Stomach (tissue), 9 donors: ENCODE results near the gene SNAPC4. TPM values are rescaled to one million over a fixed set of nuclear protein-coding genes. Genes with fewer than 3 reads are reported as not detected.
"Not testable (repeated sequence)": the region's sequence is repeated elsewhere in the genome, so short reads cannot be mapped to it uniquely, and the experiment has no call there.

Experiments used
- DNase-seq, 2 donors: peaks; one replicate each; pipeline versions ENCODE4 v3.0.0 to v3.0.0-alpha.2; 2013 to 2019
- H3K27ac ChIP-seq, 5 donors: fragments of 200-600 bp in 4 of 5; sonication (generic) in 4 of 5; one replicate each; pipeline ENCODE4 v1.5.1; 2013 to 2019; ENCODE audit warnings: mild to moderate bottlenecking in 1 of 5, moderate library complexity in 1 of 5
- H3K27me3 ChIP-seq, 3 donors: fragments of 200-600 bp; sonication (generic); one replicate each; pipeline ENCODE4 v1.5.1; 2017 to 2019; ENCODE audit warnings: mixed run types in 1 of 3
- H3K36me3 ChIP-seq, 4 donors: fragments of 200-600 bp; sonication (generic); 1 replicate in 3 of 4; 2 replicates in 1 of 4; pipeline ENCODE4 v1.5.1; 2016 to 2019
- H3K4me1 ChIP-seq, 4 donors: fragments of 200-600 bp; sonication (generic); one replicate each; pipeline ENCODE4 v1.5.1; 2016 to 2019
- H3K4me3 ChIP-seq, 4 donors: fragments of 200-600 bp; sonication (generic) in 3 of 4; one replicate each; pipeline ENCODE4 v1.5.1; 2016 to 2019; ENCODE audit warnings: mild to moderate bottlenecking in 1 of 4
- H3K9me3 ChIP-seq, 4 donors: fragments of 200-600 bp; sonication (generic); one replicate each; pipeline ENCODE4 v1.5.1; 2016 to 2019
- EP300 ChIP-seq: sonication (generic); formaldehyde crosslinking; IDR thresholded peaks from one replicate; pipeline ENCODE4 v1.6.1; 2017; ENCODE audit warnings: antibody characterized with exemption
- POLR2A ChIP-seq, 4 donors: fragments of 450-650 bp; IDR thresholded peaks; one replicate each; pipeline ENCODE4 v1.6.1; 2016; ENCODE audit warnings: antibody characterized with exemption in 4 of 4, control low read depth in 2 of 4, mild to moderate bottlenecking in 1 of 4, moderate library complexity in 1 of 4
- POLR2AphosphoS5 ChIP-seq, 3 donors: sonication (generic); formaldehyde crosslinking; IDR thresholded peaks; one replicate each; pipeline ENCODE4 v1.6.1; 2016; ENCODE audit warnings: antibody characterized with exemption in 3 of 3
- WGBS, 5 donors: extraction: QIAGEN DNeasy Blood & Tissue Kit in 3 of 5; methylation state at CpG; one replicate each; pipeline versions ENCODE4 v1.1.5 to v1.1.7; 2013 to 2018; 5-methylcytosine and 5-hydroxymethylcytosine counted together
- intact Hi-C: fragments of 100-400 bp; cut with DNase I; formaldehyde crosslinking; loops from one replicate; pipeline ENCODE4 v1.15.1; 2023; ENCODE audit warnings: low total_unique reads
- polyA plus RNA-seq, 3 donors: library from polyadenylated mRNA; stranded (reverse); fragments of 200-250 nt; gene quantifications; one replicate each; pipeline ENCODE4 v1.2.3, GENCODE V29; 2013
- total RNA-seq, 5 donors: library from RNA; depleted of rRNA; stranded (reverse); fragments of >200 nt; gene quantifications; one replicate each; pipeline versions ENCODE4 v1.1.0 to v1.2.3, GENCODE V29; 2014 to 2016
- TF ChIP-seq, protein P1 (sequence below), 7 experiments: fragments of 450-650 bp in 4 of 7; fragments of 200-600 bp in 3 of 7; sonication (generic) in 3 of 7; IDR thresholded peaks; one replicate each; pipeline ENCODE4 v1.5.1; 2016 to 2019; ENCODE audit warnings: antibody characterized with exemption in 7 of 7, control low read depth in 2 of 7, mild to moderate bottlenecking in 1 of 7
- donor health status: healthy with polysubstance abuse.
- donor health status: Bipolar disorder and iron deficiency.
- donor health status: healthy.

Gene SNAPC4
- total and polyA plus RNA-seq, 8 donors, result 1.8 to 58.2 (median 4.4) TPM

DNA sequence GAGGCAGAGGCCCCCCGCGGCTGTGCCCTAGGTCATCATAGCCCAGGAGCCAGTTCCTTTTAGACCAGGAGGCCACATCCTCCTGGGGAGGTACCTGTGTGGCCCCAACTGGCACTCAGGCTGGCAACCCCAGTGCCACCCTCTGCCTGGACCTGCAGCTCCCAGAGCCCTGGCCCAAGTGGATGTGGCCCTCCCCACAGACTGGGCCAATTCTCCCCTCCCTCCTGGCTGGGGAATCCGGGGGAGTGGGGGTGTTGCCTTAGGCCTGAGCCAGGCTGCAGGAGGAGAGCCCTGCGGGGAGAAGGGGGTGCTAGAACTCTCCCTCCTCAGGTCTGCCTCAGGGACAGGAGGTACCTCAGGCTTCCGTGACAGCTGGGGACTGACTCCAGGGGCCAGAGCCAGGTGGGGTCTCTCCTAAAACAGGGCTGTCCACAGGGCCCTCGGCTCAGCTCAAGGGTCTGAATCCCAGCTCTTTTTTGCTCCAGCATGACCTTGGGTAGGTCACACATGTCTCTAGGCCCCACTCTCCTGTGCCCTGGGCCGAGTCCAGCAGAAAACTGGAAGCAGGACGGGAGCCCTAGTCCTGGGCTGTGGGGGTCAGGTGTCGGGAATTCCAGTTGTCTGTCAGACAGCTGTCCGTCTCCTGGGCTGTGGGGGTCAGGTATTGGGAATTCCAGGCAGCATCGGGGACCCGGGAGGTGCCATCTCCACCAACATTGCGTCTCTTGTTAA, 46.0 kb downstream of the SNAPC4 start:
- WGBS, 5 donors, result 48 to 72% (median 67%) methylated on average over 5 to 13 of the region's 13 CpGs
- Histone ChIP-seq H3K27me3 (no peaks in the 10 kb centered on the region), H3K4me3 (no peak overlapping the region), H3K27ac (peak overlapping the region in 2 of 5 donors; percentile 41 to 53), H3K4me1 (peaks cover 5 to 36% (median 15%) of the 10 kb centered on the region in 4 donors), H3K9me3 (no peaks in the 10 kb centered on the region), H3K36me3 (peaks cover under 1 to 45% (median 34%) of the 10 kb centered on the region in 4 donors)
- DNase-seq, result no peak
- intact Hi-C loops, result no loop called here
- TF ChIP-seq EP300 (no peak), POLR2AphosphoS5 (IDR thresholded peaks at IDR 0.05) (no peak), POLR2A (IDR thresholded peaks at IDR 0.05) (no peak)
- TF ChIP-seq, protein P1, sequence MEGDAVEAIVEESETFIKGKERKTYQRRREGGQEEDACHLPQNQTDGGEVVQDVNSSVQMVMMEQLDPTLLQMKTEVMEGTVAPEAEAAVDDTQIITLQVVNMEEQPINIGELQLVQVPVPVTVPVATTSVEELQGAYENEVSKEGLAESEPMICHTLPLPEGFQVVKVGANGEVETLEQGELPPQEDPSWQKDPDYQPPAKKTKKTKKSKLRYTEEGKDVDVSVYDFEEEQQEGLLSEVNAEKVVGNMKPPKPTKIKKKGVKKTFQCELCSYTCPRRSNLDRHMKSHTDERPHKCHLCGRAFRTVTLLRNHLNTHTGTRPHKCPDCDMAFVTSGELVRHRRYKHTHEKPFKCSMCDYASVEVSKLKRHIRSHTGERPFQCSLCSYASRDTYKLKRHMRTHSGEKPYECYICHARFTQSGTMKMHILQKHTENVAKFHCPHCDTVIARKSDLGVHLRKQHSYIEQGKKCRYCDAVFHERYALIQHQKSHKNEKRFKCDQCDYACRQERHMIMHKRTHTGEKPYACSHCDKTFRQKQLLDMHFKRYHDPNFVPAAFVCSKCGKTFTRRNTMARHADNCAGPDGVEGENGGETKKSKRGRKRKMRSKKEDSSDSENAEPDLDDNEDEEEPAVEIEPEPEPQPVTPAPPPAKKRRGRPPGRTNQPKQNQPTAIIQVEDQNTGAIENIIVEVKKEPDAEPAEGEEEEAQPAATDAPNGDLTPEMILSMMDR (IDR thresholded peaks at IDR 0.05), result no peak

DNA sequence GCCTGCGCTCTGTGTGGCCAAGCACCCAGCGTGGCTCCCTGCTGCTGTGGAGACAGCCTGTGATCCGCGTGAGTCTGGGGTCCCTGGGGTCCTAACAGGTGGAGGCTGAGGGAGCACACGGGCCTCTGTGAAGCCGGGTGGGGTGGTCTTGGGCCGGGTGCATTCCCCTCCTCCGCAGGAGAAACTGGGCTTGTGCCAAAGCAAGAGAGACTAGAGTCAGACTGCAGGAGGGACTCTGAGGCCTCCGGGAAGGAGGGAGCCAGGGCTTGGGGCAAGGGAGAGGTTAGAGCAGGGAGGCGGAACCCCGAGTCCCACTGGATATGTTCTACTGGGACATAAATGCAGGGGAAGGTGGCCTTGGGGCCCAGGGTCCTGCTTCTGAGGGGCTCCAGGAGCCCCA, 46.9 kb downstream of the SNAPC4 start:
- TF ChIP-seq, protein P1 (IDR thresholded peaks at IDR 0.05), result no peak
- H3K27me3 ChIP-seq, result no peaks in the 10 kb centered on the region
- H3K4me3 ChIP-seq, result no peak overlapping the region
- H3K27ac ChIP-seq, result peak overlapping the region in 1 of 5 donors; percentile 53
- intact Hi-C loops, result no loop called here
- H3K4me1 ChIP-seq, result peaks cover 5 to 36% (median 15%) of the 10 kb centered on the region in 4 donors
- WGBS, 5 donors, result 70 to 85% (median 79%) methylated on average over 8 to 11 of the region's 11 CpGs
- no peaks in the 10 kb centered on the region for H3K9me3 ChIP-seq
- no peak for DNase-seq
- peaks cover 0 to 44% (median 25%) of the 10 kb centered on the region in 4 donors for H3K36me3 ChIP-seq

DNA sequence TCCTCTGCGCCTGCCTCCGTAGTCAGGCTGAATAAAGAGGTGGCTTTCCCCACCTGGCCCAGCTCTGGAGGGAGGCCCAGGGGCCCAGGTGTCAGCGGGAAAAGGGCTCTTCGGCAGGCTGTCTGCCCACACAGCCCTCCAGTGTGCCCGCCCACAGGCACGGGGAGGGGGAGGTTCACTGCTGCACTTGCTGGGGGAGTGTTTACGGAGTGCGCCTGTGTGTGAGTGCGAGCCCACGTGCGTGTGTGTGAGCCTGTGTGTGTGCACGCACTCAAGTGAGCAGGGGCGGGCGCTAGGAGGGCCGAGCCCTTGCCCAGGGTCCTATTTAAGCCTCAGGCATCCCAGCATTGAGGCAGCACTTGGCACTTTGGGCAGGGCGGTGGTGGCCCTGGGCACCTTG, 47.3 kb downstream of the SNAPC4 start:
- Histone ChIP-seq H3K4me1 (peaks cover 5 to 36% (median 15%) of the 10 kb centered on the region in 4 donors), H3K27ac (peak overlapping the region in 1 of 5 donors; percentile 44), H3K4me3 (peak overlapping the region in 2 of 4 donors; percentile 15 to 39), H3K36me3 (peaks cover 0 to 40% (median 23%) of the 10 kb centered on the region in 4 donors), H3K9me3 (no peaks in the 10 kb centered on the region), H3K27me3 (no peaks in the 10 kb centered on the region)
- TF ChIP-seq, protein P1 (IDR thresholded peaks at IDR 0.05), result no peak
- TF ChIP-seq POLR2AphosphoS5 (IDR thresholded peaks at IDR 0.05) (no peak), EP300 (no peak), POLR2A (IDR thresholded peaks at IDR 0.05) (no peak)
- DNase-seq, result peak in 1 of 2 donors; percentile 84
- intact Hi-C loops, result no loop called here
- WGBS, 5 donors, result 45 to 63% (median 55%) methylated on average over 12 to 16 of the region's 16 CpGs

DNA sequence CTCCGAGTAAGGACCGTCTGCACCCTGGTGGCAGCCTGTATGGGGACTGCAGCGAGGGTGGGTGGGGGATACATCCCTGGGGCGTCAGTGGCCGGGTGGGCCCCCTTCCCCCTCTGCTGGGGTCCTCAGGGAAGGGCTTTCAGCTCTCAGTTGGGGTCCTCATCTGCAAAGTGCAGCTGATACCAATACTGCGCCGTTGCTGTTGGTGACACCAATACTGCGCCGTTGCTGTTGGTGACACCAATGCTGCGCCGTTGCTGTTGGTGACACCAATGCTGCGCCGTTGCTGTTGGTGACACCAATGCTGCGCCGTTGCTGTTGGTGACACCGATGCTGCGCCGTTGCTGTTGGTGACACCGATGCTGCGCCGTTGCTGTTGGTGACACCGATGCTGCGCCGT, 48.1 kb downstream of the SNAPC4 start:
- H3K36me3 ChIP-seq, result peaks cover 0 to 32% (median 16%) of the 10 kb centered on the region in 4 donors
- H3K27me3 ChIP-seq, DNase-seq, H3K27ac ChIP-seq, intact Hi-C loops, H3K9me3 ChIP-seq: not testable (repeated sequence)
- peak overlapping the region in 2 of 4 donors; percentile 12 to 31 for H3K4me3 ChIP-seq
- H3K4me1 ChIP-seq, result peaks cover 5 to 36% (median 15%) of the 10 kb centered on the region in 4 donors
- WGBS, 5 donors, result 55 to 96% (median 93%) methylated on average over 5 to 24 of the region's 24 CpGs

DNA sequence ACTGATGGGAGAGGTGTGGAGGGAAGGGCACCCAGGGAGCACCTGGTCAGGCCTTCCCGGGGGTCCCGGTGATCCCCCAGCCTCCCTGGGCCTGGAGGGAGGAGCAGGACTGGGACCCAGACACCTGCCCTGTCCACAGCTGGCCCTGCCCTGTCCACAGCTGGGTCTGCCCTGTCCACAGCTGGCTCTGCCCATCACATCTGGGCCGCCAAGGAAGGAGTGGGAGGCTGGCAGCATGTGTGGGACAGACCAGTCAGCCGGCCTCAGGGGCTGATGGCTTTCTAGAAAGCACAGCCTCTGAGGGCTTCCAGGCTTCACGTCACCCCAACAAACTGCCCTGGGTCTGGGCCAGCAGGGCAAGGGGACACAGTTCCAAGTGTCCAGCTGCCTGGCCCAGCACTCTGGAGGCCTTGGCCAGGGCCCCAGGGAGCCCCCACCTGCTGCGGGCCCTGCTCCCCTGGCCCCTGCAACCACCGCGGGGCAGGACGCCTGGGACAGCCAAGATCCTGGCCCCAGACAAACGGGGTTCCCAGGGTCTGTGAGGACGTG, 48.6 kb downstream of the SNAPC4 start:
- Histone ChIP-seq H3K9me3 (no peaks in the 10 kb centered on the region), H3K27ac (no peak overlapping the region), H3K27me3 (no peaks in the 10 kb centered on the region), H3K36me3 (peaks cover 0 to 26% (median 11%) of the 10 kb centered on the region in 4 donors), H3K4me3 (peak overlapping the region in 2 of 4 donors; percentile 12 to 31), H3K4me1 (peaks cover 7 to 37% (median 18%) of the 10 kb centered on the region in 4 donors)
- intact Hi-C loops, result no loop called here
- TF ChIP-seq EP300 (no peak), POLR2AphosphoS5 (IDR thresholded peaks at IDR 0.05) (no peak), POLR2A (IDR thresholded peaks at IDR 0.05) (no peak)
- TF ChIP-seq, protein P1 (IDR thresholded peaks at IDR 0.05), result no peak
- DNase-seq, result no peak
- 46 to 80% (median 76%) methylated on average over 5 to 11 of the region's 11 CpGs for WGBS, 5 donors
